ENCODE data around the gene TMEM11. TPM values are rescaled to one million over a fixed set of nuclear protein-coding genes. Genes with fewer than 3 reads are reported as not detected.
A peak's percentile ranks its signal among the peaks of the same experiment; 100 is the strongest.

TMEM11 gene
- total and polyA plus RNA-seq, 2 of the 8 experiments (the other 6 are each of a cell fraction or from before 2014, with no cell fraction given) = 33.3 to 90.4 TPM

DNA sequence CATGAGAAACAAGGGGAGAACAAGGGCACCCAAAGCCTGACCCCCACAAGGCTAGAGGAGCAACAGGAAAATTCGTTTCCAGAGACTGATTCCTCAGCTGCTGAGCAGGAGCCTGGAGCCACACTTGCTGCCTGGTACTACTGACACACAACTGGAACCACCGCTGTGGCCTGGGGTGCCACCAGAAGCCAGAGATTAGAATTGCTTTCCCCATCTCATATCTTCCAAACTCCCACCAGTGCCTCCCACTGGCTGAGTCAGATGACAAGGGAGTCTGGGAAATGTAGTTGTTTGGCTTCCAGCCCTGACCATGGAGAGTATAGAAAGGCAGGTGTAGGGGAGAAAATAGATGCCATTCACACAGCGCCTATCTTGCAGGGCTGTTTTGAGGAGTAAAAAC lies 4.1 kb upstream of the TMEM11 start:
- Histone ChIP-seq H3K14ac (ENCODE audit: insufficient read length) (no peak overlapping the region), H4K5ac (ENCODE audit: insufficient read length, low read depth, low read length) (no peak overlapping the region), H3K56ac (replicated peaks; ENCODE audit: insufficient read length, low read depth, low read length) (no peak overlapping the region), H3K9me3 (ENCODE audit: insufficient read depth in 2 of 2, low read depth in 1 of 2, low read length in 1 of 2) (no peaks in the 10 kb centered on the region; a peak in 1 of 4 replicates), H3K4me3 (ENCODE audit: extremely low read depth in 1 of 4, insufficient read depth in 2 of 4, low read depth in 3 of 4, low read length in 4 of 4) (no peak overlapping the region), H4K91ac (replicated peaks; ENCODE audit: insufficient read length, low read length) (no peak overlapping the region), H3K36me3 (ENCODE audit: control insufficient read depth in 2 of 4, insufficient read depth in 4 of 4, low read length in 3 of 4) (no peaks in the 10 kb centered on the region), H4K20me1 (replicated peaks in 1 of 2; ENCODE audit: control insufficient read depth in 1 of 2, insufficient read depth in 2 of 2, low read length in 2 of 2) (peaks cover under 1 to 4% of the 10 kb centered on the region in 2 experiments), H3K27ac (ENCODE audit: low read depth, low read length) (no peak overlapping the region), H2AFZ (ENCODE audit: low read length) (no peak overlapping the region; the same call in 1 of the 2 replicates), H2BK5ac (ENCODE audit: low read depth, low read length) (no peak overlapping the region), H3K79me2 (ENCODE audit: control insufficient read depth in 1 of 2, insufficient read depth in 2 of 2, low read length in 2 of 2) (peaks cover 4 to 8% of the 10 kb centered on the region in 2 experiments), H3K23me2 (ENCODE audit: low read depth, low read length) (peaks cover 8% of the 10 kb centered on the region), H2BK20ac (ENCODE audit: low read length) (no peak overlapping the region), H3K23ac (ENCODE audit: insufficient read length) (no peak overlapping the region), H3K4me2 (ENCODE audit: insufficient read depth in 1 of 2, low read depth in 2 of 2, low read length in 2 of 2) (no peak overlapping the region), H3K9ac (replicated peaks in 1 of 4; ENCODE audit: extremely low read depth in 1 of 4, low read depth in 3 of 4, low read length in 3 of 4) (no peak overlapping the region), H2AK5ac (ENCODE audit: low read depth, low read length) (no peak overlapping the region), H3K4me1 (replicated peaks in 1 of 4; ENCODE audit: control insufficient read depth in 3 of 4, insufficient read depth in 4 of 4, low read length in 3 of 4) (peaks cover 0 to 8% (median 3%) of the 10 kb centered on the region in 4 experiments; a peak in 4 of 7 replicates), H3K27me3 (replicated peaks in 1 of 4; ENCODE audit: control insufficient read depth in 3 of 4, extremely low read depth in 1 of 4, insufficient read depth in 3 of 4, low read length in 3 of 4) (no peaks in the 10 kb centered on the region), H2BK15ac (ENCODE audit: low read length) (no peak overlapping the region; the same call in 1 of the 2 replicates), H3K79me1 (ENCODE audit: low read depth, low read length) (no peaks in the 10 kb centered on the region), H2BK120ac (replicated peaks; ENCODE audit: low read depth, low read length) (no peak overlapping the region), H3K4ac (replicated peaks; ENCODE audit: insufficient read length, low read depth, low read length) (no peak overlapping the region), H2BK12ac (ENCODE audit: low read depth, low read length) (no peak overlapping the region), H3K18ac (ENCODE audit: extremely low read depth, low read length) (no peak overlapping the region), H4K8ac (ENCODE audit: extremely low read depth, insufficient read depth, low read length) (no peak overlapping the region)
- FAIRE-seq (peak; percentile 73), DNase-seq (ENCODE audit: low read depth in 1 of 2, low spot score in 2 of 2) (no peak)
- ChIA-PET POLR2A (ENCODE audit: partially characterized antibody) (interaction anchor here (1.1 kb wide), 1 partner anchor 12 kb away, joined by 3 read pairs; no protein-coding TSS in a partner anchor), CTCF (ENCODE audit: partially characterized antibody) (interaction anchor here (0.8 to 1.0 kb wide), 2 partner anchors 13 to 19 kb away, joined by 3 read pairs; no protein-coding TSS in a partner anchor)
- 56% methylated on average over 3 of the region's 3 CpGs; no CpG with 5 or more reads in 1 of the 2 experiments for WGBS, 2 experiments (ENCODE audit: extremely low coverage in 1 of 2, insufficient coverage in 1 of 2, insufficient read length in 1 of 2, insufficient replicate concordance in 2 of 2, low coverage in 1 of 2, low lambda C conversion rate in 2 of 2, missing lambda C conversion rate in 1 of 2)
- peak; percentile 26 to 35; a peak in 2 of 4 replicates for TF ChIP-seq RAD21 (IDR thresholded peaks at IDR 0.05 in 1 of 2, conservative IDR thresholded peaks at IDR 0.05 in 1 of 2; ENCODE audit: low read depth in 2 of 2, low read length in 2 of 2)
- TF ChIP-seq RNF2 (IDR thresholded peaks at IDR 0.05; ENCODE audit: borderline replicate concordance, low read depth, low read length, missing control alignments, poor library complexity, severe bottlenecking) = no peak
- TF ChIP-seq, protein P1, sequence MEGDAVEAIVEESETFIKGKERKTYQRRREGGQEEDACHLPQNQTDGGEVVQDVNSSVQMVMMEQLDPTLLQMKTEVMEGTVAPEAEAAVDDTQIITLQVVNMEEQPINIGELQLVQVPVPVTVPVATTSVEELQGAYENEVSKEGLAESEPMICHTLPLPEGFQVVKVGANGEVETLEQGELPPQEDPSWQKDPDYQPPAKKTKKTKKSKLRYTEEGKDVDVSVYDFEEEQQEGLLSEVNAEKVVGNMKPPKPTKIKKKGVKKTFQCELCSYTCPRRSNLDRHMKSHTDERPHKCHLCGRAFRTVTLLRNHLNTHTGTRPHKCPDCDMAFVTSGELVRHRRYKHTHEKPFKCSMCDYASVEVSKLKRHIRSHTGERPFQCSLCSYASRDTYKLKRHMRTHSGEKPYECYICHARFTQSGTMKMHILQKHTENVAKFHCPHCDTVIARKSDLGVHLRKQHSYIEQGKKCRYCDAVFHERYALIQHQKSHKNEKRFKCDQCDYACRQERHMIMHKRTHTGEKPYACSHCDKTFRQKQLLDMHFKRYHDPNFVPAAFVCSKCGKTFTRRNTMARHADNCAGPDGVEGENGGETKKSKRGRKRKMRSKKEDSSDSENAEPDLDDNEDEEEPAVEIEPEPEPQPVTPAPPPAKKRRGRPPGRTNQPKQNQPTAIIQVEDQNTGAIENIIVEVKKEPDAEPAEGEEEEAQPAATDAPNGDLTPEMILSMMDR (IDR thresholded peaks at IDR 0.05; ENCODE audit: control extremely low read depth in 1 of 3, insufficient read depth in 1 of 3, low read depth in 1 of 3, low read length in 3 of 3) = peak; percentile 0 to 30 (median 21)
- no peak for TF ChIP-seq JUN (IDR thresholded peaks at IDR 0.05; ENCODE audit: low read depth, low read length)
- peak; percentile 65 for TF ChIP-seq SIX5 (IDR thresholded peaks at IDR 0.05; ENCODE audit: low read depth, low read length)
- no peak for TF ChIP-seq SP1 (IDR thresholded peaks at IDR 0.05; ENCODE audit: low read depth, low read length)
- TF ChIP-seq, protein P2, sequence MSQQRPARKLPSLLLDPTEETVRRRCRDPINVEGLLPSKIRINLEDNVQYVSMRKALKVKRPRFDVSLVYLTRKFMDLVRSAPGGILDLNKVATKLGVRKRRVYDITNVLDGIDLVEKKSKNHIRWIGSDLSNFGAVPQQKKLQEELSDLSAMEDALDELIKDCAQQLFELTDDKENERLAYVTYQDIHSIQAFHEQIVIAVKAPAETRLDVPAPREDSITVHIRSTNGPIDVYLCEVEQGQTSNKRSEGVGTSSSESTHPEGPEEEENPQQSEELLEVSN (IDR thresholded peaks at IDR 0.05) = no peak
- TF ChIP-seq, protein P3, sequence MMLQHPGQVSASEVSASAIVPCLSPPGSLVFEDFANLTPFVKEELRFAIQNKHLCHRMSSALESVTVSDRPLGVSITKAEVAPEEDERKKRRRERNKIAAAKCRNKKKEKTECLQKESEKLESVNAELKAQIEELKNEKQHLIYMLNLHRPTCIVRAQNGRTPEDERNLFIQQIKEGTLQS (IDR thresholded peaks at IDR 0.05; ENCODE audit: insufficient read depth, low read depth, low read length) = no peak
- TF ChIP-seq CHD2 (IDR thresholded peaks at IDR 0.05; ENCODE audit: low read length) = no peak

Measured in H1 (cell line).